Brain microvascular endothelial cell (primary cell): ENCODE data around the gene CLRN1.

ENCODE experiments used
- DNase-seq: peaks from one replicate; pipeline ENCODE4 v3.0.0-alpha.2; 2020
- H3K27ac ChIP-seq: fragments of 250-450 bp; sonication (Bioruptor Pico); 2 replicates; pipeline ENCODE4 v1.5.1; 2020; ENCODE audit warnings: mild to moderate bottlenecking, moderate library complexity
- H3K27me3 ChIP-seq: fragments of 250-450 bp; sonication (Bioruptor Pico); replicated peaks from 2 replicates; pipeline ENCODE4 v1.5.1; 2020; ENCODE audit warnings: mild to moderate bottlenecking
- H3K36me3 ChIP-seq: fragments of 250-450 bp; sonication (Bioruptor Pico); replicated peaks from 2 replicates; pipeline ENCODE4 v1.5.1; 2020; ENCODE audit warnings: mild to moderate bottlenecking
- H3K4me3 ChIP-seq: 2 replicates; pipeline ENCODE4 v1.5.1; 2011; ENCODE audit warnings: low read depth, mild to moderate bottlenecking, control low read depth, low read length, moderate library complexity
- CTCF ChIP-seq: IDR thresholded peaks from 2 replicates; pipeline ENCODE4 v1.5.1; 2011; ENCODE audit warnings: low read depth, mild to moderate bottlenecking, moderate library complexity, low read length, control low read depth, inconsistent platforms; ENCODE audit errors: missing control alignments
- in situ Hi-C: cut with HindIII; loops from 2 replicates; pipeline ENCODE4 v1.10.0; 2017; ENCODE audit warnings: low sequenced_read_pairs, low pct_ligation_motif_present

CLRN1 gene

GRCh38 chr3:150985711-150986110 lies 13.2 kb upstream of the CLRN1 start:
- in situ Hi-C loops: no loop called here
- DNase-seq: no peak

GRCh38 chr3:150984066-150984465 lies 11.5 kb upstream of the CLRN1 start:
- no peak for TF ChIP-seq CTCF
- Histone ChIP-seq H3K27ac (no peak overlapping the region), H3K4me3 (no peak overlapping the region), H3K36me3 (no peaks in the 10 kb centered on the region), H3K27me3 (peaks cover 3% of the 10 kb centered on the region)
- in situ Hi-C loops: no loop called here
- DNase-seq: no peak

More at GRCh38 chr3:150985711-150986110, 13.2 kb upstream of the CLRN1 start:
- no peak overlapping the region for H3K4me3 ChIP-seq
- no peaks in the 10 kb centered on the region for H3K36me3 ChIP-seq
- H3K27me3 ChIP-seq: peaks cover 3% of the 10 kb centered on the region
- TF ChIP-seq CTCF: no peak
- H3K27ac ChIP-seq: no peak overlapping the region

GRCh38 chr3:150978566-150979148 lies 6.1 kb upstream of the CLRN1 start:
- in situ Hi-C loops: no loop called here
- no peak for DNase-seq
- no peak for TF ChIP-seq CTCF
- no peak overlapping the region for H3K4me3 ChIP-seq
- H3K36me3 ChIP-seq: no peaks in the 10 kb centered on the region
- no peak overlapping the region for H3K27ac ChIP-seq
- H3K27me3 ChIP-seq: peaks cover 2% of the 10 kb centered on the region

- in situ Hi-C loops: no loop called here
- DNase-seq: no peak
- H3K27ac ChIP-seq: no peak overlapping the region
- no peak overlapping the region for H3K4me3 ChIP-seq
- no peaks in the 10 kb centered on the region for H3K36me3 ChIP-seq
- no peak for TF ChIP-seq CTCF
- no peaks in the 10 kb centered on the region for H3K27me3 ChIP-seq
Measured at GRCh38 chr3:150975992-150976368, 3.5 kb upstream of the CLRN1 start.

GRCh38 chr3:150975086-150975991 lies 2.8 kb upstream of the CLRN1 start:
- no peak for DNase-seq
- Histone ChIP-seq H3K27me3 (no peaks in the 10 kb centered on the region), H3K36me3 (no peaks in the 10 kb centered on the region), H3K4me3 (no peak overlapping the region), H3K27ac (no peak overlapping the region)
- TF ChIP-seq CTCF: no peak
- in situ Hi-C loops: no loop called here
